Left ventricle myocardium inferior (tissue), 1 donor: ENCODE data around the gene IRGC. TPM values are rescaled to one million over a fixed set of nuclear protein-coding genes. Genes with fewer than 3 reads are reported as not detected.

Experiments used
- DNase-seq: peaks from one replicate; pipeline ENCODE4 v3.0.0-alpha.2; 2020
- H3K27ac ChIP-seq: fragments of 200-600 bp; replicated peaks from 2 replicates; pipeline ENCODE4 v1.8.0; 2021
- H3K27me3 ChIP-seq: fragments of 200-600 bp; 2 replicates; pipeline ENCODE4 v1.8.0; 2021; ENCODE audit warnings: low read depth
- H3K36me3 ChIP-seq: fragments of 200-600 bp; 2 replicates; pipeline ENCODE4 v1.8.0; 2021
- H3K4me1 ChIP-seq: fragments of 200-600 bp; 2 replicates; pipeline ENCODE4 v1.8.0; 2021
- H3K4me3 ChIP-seq: fragments of 200-600 bp; 2 replicates; pipeline ENCODE4 v1.8.0; 2021; ENCODE audit warnings: mild to moderate bottlenecking, moderate library complexity
- H3K9me3 ChIP-seq: fragments of 200-600 bp; replicated peaks from 2 replicates; pipeline ENCODE4 v1.8.0; 2021
- CTCF ChIP-seq: fragments of 200-600 bp; IDR thresholded peaks from 2 replicates; pipeline ENCODE4 v1.8.0; 2021; ENCODE audit warnings: antibody characterized with exemption, mild to moderate bottlenecking, borderline replicate concordance
- intact Hi-C: fragments of 100-400 bp; cut with micrococcal nuclease; formaldehyde crosslinking; loops from one replicate; pipeline ENCODE4 v1.11.0; 2022
- total RNA-seq: library from RNA; stranded (reverse); fragmentation: NEBNext Ultra II Directional; extraction: Animal tissue kit (Norgen Biotek cat#: 25700); gene quantifications from one replicate; pipeline ENCODE4 v1.2.1, GENCODE V29; 2021
- donor health status: DM: no; HTN: yes; CAD: no; lungs with severe emphysema.

IRGC gene
- total RNA-seq, 1 donor from 2014 or later = not detected

GRCh38 chr19:43749152-43749551 is 33.3 kb downstream of the IRGC start:
- TF ChIP-seq CTCF = no peak
- H3K9me3 ChIP-seq = no peaks in the 10 kb centered on the region
- H3K27ac ChIP-seq = no peak overlapping the region
- no peak for DNase-seq
- peaks cover 29% of the 10 kb centered on the region for H3K4me1 ChIP-seq
- intact Hi-C loops = loop anchor here (5.0 kb wide), 1 partner anchor 33 kb away; the partner anchor contains the start of gene KCNN4
- H3K27me3 ChIP-seq = no peaks in the 10 kb centered on the region
- peaks cover 71% of the 10 kb centered on the region for H3K36me3 ChIP-seq
- H3K4me3 ChIP-seq = no peak overlapping the region

DNA sequence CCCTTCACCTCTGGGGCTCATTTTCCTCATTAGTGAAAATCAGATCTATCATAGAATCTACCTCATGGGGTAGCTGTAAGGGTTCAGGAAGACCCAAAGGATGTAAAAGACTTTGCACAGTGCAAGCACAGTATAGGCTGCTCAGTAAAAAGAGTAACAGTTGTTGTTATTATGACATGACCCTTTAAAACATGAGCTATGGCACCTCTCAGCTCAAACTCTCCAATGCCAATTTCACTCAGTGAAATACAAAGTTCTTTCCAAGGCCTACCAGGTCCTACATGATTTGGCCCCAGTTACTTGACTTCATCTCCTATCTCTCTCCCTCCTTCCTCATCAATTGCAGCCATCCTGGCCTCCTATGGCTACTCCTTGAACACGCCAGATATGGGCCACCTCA is 34.0 kb downstream of the IRGC start:
- intact Hi-C loops = loop anchor here (5.0 kb wide), 1 partner anchor 32 kb away; the partner anchor contains the start of gene KCNN4
- no peak for DNase-seq
- H3K27ac ChIP-seq = no peak overlapping the region
- H3K27me3 ChIP-seq = no peaks in the 10 kb centered on the region
- no peaks in the 10 kb centered on the region for H3K9me3 ChIP-seq
- peaks cover 32% of the 10 kb centered on the region for H3K4me1 ChIP-seq
- peaks cover 64% of the 10 kb centered on the region for H3K36me3 ChIP-seq
- H3K4me3 ChIP-seq = no peak overlapping the region
- no peak for TF ChIP-seq CTCF

GRCh38 chr19:43751466-43752220 is 35.8 kb downstream of the IRGC start:
- peaks cover 39% of the 10 kb centered on the region for H3K4me1 ChIP-seq
- TF ChIP-seq CTCF = no peak
- H3K27ac ChIP-seq = no peak overlapping the region
- no peaks in the 10 kb centered on the region for H3K27me3 ChIP-seq
- no peak for DNase-seq
- peaks cover 50% of the 10 kb centered on the region for H3K36me3 ChIP-seq
- no peak overlapping the region for H3K4me3 ChIP-seq
- no peaks in the 10 kb centered on the region for H3K9me3 ChIP-seq
- intact Hi-C loops = no loop called here

DNA sequence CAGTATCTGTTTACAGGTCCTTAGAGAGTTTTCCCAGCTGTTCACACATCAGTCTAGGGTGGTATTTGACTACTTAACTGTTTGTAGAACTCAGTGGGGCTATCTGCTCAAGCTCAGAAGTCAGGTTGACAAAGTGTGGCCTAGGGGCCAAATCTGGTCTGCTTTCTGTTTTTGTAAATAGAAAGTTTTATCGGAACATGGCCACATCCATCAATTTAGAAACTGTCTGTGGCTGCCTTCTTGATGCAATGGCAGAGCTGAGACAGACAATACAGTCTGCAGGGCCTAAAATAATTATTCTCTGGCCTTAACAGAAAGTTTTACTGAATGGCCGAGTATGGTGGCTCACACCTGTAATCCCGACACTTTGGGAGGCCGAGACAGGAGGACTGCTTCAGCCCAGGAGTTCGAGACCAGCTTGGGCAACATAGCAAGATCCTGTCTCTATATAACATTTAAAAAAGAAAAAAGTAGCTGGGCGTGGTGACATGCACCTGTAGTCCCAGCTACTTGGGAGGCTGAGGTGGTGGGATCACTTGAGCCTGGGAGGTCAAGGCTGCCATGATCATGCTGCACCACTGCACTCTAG is 36.5 kb downstream of the IRGC start:
- Histone ChIP-seq H3K36me3 (peaks cover 43% of the 10 kb centered on the region), H3K4me1 (peaks cover 39% of the 10 kb centered on the region), H3K9me3 (no peaks in the 10 kb centered on the region), H3K27me3 (no peaks in the 10 kb centered on the region), H3K27ac (no peak overlapping the region), H3K4me3 (no peak overlapping the region)
- no peak for DNase-seq
- intact Hi-C loops = no loop called here
- TF ChIP-seq CTCF = no peak

- Histone ChIP-seq H3K27me3 (no peaks in the 10 kb centered on the region), H3K36me3 (peaks cover 25% of the 10 kb centered on the region), H3K4me1 (peaks cover 39% of the 10 kb centered on the region), H3K4me3 (peak overlapping the region; percentile 87), H3K9me3 (no peaks in the 10 kb centered on the region), H3K27ac (peak overlapping the region; percentile 100)
- intact Hi-C loops = no loop called here
- no peak for DNase-seq
- no peak for TF ChIP-seq CTCF
These were observed 38.3 kb downstream of the IRGC start for GRCh38 chr19:43754253-43754502.
